CD4-positive, alpha-beta T cell treated with Interferon gamma for 1 hour (primary cell): ENCODE measurements around the gene AP5S1.
"Not testable (repeated sequence)": the region's sequence is repeated elsewhere in the genome, so short reads cannot be mapped to it uniquely, and the experiment has no call there.

Experiments used
- DNase-seq: peaks from one replicate; pipeline ENCODE4 v3.0.0-alpha.2; 2020

Gene AP5S1

DNA sequence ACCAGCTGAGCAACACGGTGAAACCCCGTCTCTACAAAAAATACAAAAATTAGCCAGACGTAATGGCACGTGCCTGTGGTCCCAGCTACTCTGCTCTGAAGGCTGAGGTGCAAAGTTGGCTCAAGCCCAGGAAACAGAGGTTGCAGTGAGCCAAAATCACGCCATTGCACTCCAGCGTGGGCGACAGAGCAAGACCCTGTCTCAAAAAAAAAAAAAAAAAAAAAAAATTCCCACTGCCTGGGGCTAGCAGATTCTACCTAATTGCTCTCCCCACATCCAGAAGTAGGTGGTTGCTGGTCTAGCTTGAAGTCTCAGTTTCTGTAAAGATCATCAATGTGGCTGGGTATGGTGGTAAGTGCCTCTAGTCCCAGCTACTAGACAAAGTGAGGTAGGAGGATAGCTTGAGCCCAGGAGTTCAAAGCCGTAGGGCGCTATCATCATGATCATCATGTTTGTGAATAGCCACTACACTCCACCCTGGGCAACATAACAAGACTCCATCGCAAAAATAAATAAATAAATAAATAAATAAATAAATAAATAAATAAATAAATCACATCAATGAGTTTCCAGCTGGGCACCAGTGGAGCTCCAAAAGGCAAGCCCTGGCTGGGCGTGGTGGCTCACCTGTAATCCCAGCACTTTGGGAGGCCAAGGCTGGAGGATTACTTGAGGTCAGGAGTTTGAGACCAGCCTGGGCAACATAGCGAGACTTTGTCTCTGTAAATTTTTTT lies 6.3 kb upstream of the AP5S1 start:
- DNase-seq, result no peak

DNA sequence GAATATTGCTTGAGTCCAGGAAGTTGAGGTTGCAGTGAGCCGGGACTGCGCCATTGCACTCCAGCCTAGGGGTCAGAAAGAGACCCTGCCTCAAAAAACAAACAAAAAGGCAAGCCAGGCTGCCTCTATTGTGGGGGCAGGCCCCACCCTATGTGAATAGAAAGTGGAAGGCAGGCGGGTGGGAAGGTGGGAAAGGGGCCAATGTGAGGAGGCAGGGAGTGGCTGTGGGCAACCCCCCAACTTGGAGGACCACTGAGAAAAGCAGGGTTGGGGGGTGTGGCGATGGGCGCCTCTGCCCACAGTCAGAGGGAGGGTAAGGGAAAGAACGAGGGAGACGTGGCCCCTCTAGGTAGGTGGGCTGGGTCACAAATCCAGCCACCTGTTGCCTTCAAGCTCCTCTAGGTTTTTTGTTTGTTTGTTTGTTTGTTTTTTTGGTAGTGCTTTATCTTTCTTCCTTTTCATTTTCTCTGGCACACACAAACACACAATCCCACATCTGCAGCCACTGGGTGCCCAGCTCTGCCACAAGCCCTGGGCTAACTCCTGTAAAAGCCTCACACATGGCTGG lies 5.3 kb upstream of the AP5S1 start:
- no peak for DNase-seq

DNA sequence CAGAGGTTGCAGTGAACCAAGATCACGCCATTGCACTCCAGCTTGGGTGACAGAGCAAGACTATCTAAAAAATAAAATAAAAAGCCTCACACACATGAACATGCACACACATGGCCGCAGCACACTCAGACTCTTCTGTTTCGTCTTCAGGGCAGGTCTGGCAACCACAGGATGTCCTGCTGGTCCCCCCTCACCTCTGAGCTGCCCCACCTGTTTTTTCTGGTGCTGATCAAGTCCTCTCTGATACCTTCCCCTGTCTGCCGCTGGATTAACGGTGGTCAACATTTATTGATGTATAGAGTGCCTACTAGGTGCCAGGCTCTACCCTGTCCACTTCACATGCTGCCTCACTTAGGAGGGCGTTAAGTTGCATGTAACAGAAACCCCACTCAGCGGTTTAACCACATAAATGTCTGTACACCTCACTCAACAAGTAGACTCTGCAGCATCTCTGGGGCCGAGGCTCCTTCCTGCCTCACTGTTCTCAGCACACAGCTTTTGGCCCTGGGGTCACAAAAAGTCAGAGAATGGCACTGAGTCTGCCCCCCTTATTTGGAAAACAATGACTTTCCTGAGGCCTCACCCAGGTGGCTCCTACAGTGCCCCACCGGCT lies 4.5 kb upstream of the AP5S1 start:
- no peak for DNase-seq

DNA sequence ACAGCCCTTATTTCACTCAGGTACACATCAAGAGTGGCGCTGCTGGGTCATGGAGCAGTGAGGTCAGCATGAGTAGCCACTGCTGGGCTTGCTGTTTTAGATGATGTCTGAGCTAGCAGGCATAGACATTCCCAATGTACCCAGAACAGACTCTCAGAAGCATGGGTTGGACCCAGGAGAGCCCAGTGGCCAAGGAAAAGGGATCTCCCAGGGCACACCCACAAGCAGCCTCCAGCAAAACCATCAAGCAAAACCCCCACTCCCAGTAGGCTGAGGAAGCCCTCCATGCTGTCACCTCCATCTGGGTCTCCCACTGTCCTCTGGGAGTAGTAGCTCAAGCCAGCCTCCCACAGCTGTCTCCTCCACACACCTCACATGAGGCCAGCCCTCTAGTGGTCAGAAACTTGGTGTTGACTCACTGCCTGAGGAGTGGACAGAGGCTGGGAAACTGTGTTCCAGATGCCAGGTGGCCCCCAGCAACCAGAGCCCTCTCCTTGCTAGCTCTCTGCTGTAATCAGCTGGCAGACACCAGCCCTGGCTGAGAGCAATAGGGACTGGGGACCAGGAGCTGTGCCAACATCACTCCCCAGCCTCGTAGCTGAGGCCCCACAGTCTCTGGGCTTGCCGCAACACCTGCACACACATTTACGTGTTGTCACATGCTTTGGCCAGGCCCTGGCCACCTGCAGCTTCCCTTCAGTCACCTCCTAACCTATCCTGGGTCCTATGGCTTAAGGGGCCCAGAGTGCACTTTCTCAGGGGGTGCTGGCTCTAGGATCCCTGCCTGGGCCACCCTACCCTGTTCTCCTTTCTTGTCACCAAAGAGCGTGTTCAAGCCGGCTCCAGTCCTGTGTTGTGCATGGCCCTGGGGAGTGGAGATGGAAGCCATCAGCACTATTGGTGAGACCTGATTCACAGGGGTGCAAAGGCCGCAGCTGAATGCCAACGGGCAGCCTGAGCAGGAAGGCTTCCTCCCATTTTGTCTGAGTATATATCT lies 1.9 kb upstream of the AP5S1 start:
- peak; percentile 35 for DNase-seq

DNA sequence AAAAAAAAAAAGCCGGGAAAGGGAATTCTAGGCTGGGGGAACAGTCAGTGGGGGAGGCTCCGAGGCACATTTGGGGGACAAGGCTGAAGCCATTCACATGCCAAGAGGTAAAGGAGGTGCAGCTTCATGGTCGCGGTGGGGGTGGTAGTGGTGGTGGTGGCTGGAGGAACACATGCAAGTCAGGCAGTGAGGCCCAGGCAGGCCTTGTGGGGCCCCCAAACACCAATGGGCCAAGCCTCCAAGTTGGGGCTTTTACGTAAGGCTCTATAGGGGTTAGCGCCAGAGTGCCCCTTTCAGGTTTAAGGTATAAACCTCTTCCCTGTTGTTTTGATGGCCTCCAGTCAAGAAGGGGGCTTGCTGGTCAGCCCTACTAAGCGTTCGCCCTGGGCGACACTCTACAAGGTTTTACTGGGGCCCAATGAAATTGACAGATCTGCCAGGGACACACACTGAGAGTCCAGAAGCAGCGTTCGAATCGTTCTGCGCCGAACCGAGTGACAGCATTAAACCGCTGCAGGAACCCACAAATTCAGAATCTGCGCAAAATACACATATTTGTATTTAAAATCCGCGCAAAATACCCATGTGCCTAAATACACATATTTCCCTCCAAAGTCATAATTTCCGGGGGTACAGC lies 818 bp upstream of the AP5S1 start:
- no peak for DNase-seq

DNA sequence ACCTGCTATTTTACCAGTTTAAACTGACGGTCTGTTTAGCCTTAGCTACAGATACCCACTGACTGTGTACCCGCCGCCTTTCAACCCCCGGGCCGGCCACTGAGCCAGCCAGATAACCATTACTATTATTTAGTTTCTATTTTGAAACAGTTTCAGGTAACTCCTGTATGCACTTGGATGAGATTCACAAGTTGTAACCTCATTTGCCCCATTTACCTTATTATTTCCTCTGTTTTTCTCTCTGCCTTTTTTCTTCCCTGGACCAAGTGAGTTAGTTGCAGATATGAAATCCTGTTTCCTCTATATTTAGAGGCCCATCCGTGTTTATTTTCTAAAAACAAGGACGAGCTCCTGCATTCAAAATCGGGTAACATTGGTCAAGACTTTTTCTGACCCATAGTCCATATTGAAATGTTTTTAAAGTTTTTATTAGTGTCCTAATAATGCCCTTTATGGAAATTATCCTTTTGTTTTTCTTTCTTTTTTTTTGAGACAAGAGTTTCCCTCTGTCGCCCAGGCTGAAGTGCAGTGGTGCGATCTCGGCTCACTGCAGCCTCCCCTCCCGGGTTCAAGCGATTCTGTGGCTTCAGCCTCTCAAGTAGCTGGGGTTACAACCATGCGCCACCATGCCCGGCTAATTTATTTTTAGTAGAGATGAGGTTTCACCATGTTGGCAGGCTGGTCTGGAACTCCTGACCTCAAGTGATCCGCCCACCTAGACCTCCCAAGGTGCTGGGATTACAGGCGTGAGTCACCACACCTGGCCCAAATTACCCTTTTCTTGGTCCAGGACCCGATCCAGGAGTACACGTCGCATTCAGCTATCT lies 767 bp downstream of the AP5S1 start:
- no peak for DNase-seq

DNA sequence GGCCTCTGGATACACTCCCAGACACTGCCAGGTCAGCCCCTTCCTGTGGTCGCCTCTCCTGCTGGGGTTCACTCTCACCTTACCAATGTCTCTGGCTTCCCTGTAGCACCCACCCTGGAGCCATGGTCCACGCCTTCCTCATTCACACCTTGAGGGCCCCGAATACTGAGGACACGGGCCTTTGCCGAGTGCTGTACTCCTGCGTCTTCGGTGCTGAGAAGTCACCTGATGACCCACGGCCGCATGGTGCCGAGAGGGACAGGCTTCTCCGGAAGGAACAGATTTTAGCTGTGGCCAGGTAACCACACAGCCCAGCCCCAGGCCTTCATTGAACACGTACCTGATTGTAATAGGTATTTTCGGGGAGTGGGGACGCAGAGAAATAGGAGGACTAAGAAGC lies 1.6 kb downstream of the AP5S1 start:
- DNase-seq, result no peak

DNA sequence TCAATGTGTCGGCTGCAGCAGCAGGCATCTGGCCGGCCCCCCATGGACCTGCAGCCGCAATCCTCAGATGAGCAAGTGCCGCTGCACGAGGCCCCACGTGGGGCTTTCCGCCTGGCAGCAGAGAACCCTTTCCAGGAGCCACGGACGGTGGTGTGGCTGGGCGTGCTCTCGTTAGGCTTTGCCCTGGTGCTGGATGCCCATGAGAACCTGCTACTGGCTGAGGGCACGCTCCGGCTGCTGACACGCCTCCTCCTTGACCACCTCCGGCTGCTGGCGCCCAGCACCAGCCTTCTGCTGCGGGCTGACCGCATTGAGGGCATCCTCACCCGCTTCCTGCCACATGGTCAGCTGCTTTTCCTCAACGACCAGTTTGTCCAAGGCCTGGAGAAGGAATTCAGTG lies 3.5 kb downstream of the AP5S1 start:
- DNase-seq, result no peak

DNA sequence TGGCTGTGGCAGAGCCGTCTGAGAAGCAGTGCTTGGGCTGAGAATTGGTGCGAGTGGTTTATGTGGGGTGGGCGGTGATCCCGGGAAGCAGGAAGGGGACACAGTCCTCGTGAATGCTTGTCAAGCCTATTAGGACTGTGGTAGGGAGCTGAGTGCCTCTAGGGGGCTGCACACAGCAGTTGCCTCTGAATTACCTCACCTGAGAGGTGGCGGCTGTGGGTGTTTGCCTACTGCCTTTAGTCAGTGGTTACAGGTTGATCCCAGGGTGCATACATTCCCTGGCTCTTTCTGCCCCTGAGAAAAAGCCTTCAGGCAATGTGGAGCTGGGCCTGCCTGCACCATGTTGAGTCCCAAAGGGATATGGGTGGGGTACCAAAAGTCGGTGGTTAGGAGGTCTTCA lies 5.2 kb downstream of the AP5S1 start:
- DNase-seq, result no peak

DNA sequence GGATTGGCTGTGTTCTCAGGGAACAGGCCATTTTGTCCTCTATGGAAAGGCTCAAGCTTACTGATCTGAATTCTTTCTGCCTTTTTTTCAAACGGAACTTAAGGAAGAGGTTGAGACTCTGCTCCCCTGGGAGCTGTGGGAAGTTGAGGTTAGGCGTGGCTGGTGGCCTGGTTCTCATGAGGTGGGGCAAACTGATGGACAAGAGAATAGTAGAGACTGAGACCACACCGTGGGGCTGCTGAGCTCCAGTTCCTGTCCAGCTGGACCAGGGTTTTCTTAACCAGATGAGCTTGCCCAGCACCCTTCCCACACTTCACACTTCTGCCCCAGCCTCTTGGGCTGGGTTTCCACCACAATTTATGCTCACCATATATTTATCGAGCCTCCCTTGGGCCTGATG lies 6.1 kb downstream of the AP5S1 start:
- no peak for DNase-seq

DNA sequence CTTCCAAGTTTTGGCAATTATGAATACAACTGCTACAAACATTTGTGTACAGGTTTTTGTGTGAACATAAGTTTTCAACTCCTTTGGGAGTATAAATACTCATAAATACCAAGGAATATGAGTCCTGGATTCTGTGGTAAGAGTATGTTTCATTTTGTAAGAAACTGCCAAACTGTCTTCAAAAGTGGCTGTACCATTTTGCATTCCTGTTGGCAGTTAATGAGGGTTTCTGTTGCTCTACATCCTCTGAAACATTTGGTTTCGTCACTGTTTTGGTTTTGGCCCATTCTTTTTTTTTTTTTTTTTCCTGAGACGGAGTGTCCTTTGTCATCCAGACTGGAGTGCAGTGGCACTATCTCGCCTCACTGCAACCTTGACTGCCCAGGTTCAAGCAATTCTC lies 8.5 kb downstream of the AP5S1 start:
- no peak for DNase-seq

DNA sequence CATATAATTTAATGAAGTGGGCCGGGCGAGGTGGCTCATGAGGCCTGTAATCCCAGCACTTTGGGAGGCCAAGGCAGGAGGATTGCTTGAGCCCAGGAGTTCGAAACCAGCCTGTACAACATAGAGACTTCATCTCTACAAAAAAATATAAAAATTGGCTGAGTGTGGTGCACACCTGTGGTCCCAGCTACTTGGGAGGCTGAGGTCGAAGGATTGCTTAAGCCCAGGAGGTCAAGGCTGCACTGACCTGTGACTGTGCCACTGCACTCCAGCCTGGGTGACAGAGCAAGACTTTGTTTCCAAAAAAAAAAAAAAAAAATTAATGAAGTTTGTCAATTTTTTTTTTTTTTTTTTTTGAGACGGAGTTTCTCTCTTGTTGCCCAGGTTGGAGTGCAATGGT lies 9.5 kb downstream of the AP5S1 start:
- not testable (repeated sequence) for DNase-seq

DNA sequence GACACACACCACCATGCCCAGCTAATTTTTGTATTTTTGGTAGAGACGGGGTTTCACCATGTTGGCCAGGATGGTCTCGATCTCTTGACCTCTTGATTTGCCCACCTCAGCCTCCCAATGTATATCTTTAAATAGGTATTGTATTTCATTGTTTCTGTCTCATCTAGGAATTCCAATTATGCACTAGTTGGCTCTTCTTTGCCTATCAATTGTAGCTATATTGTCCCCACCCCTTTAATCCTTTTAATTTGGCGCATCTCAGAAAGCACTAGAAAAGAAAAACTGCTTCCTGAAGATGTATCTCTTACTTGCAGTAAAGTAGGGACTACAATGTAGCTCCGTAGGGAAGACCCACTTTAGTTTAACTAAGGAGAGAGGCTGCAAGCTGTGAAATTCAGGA lies 15.8 kb downstream of the AP5S1 start:
- no peak for DNase-seq

DNA sequence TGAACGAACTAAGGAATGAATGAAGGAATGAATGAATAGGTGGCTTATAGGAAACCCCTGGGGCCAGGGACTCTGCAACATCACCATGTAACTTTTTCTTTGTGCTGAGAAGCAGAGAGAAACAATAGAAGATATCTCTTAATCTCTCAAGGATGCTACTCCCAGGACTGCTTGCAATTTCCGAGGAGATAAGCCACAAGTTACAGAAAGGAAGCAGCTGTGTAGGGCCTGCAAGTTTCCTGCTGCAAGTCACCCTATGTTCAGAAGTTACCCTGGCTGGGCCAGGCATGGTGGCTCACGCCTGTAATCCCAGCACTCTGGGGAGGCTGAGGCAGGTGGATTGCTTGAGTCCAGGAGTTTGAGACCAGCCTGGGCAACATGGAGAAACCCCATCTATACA lies 19.0 kb downstream of the AP5S1 start:
- DNase-seq, result no peak

DNA sequence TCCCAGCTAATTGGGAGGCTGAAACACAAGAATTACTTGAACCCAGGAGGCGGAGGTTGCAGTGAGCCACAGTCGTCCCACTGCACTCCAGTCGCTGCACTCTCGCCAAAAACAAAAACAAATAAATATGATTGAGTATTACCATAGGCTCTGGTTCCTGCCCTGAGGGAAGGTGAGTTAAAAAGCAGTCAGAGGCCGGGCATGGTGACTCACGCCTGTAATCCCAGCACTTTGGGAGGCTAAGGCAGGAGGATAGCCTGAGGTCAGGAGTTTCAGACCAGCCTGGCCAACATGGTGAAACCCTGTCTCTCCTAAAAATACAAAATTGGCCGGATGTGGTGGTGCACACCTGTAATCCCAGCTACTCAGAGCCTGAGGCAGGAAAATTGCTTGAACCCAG lies 19.9 kb downstream of the AP5S1 start:
- not testable (repeated sequence) for DNase-seq

DNA sequence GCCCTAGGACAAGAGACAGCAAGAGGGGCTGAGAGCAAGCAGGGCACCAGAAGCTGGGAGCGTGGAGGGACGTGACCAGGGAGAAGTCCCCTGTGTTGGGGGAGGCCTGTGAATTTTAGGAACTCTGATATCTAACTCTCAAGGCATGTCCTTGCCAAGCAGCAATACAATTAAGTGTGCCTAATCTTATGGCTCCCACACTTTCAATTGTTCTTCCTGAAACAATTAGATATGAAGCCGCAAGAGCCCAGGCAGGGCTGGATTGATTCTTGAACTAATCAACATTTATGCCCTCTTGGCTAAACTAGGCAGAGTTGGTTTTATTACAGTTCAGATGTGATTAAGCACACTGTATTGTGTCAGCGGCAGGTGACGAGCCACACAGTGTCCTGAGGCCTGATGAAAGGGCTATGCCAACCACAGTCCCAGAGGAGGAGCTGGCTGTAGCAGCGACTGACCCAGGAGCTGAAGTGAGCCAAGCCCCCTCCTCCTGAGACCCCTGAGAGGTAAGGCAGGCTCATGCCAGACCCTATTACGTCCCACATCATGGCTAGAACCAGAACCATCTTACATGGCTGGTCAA lies 22.1 kb downstream of the AP5S1 start:
- DNase-seq, result no peak

DNA sequence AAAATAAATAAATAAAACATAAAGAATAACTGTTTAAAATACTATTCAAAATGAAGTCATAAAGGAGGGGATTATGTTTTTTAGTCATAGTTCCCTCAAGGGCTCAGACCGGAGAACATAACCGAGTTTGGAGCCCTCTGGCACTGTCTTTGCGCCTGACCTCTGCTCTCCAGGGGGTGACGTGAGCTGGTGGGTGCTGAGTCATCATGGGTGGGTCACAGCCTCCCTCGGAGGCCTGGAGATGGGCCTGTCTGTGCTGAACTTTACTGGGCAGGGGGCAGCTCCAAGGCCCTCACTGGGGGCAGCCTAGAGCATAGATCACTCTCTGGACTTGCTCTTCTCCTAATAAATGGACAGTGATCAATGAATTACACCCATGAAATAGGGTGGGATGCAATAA lies 23.1 kb downstream of the AP5S1 start:
- no peak for DNase-seq

DNA sequence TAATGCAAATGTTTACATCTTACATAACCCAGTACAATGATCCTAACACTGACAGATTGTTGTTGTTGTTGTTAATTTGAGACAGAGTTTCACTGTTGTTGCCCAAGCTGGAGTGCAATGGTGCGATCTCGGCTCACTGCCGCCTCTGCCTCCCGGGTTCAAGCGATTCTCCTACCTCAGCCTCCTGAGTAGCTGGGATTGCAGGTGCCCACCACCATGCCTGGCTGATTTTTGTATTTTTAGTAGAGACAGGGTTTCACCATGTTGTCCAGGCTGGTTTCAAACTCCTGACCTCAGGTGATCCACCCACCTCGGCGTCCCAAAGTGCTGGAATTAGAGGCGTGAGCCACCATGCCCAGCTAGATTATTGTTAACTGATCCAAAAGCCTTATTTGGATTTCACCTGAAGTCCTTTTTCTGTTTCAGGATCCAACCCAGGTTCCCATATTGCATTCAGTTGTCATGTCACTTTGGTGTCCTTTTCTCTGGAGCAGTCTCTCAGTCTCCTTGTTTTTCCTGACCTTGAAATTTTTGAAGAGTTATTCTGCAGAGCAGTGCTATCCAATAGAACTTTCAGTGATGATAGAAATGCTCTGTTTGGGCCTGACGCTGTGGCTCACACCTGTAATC lies 23.8 kb downstream of the AP5S1 start:
- DNase-seq, result not testable (repeated sequence)

DNA sequence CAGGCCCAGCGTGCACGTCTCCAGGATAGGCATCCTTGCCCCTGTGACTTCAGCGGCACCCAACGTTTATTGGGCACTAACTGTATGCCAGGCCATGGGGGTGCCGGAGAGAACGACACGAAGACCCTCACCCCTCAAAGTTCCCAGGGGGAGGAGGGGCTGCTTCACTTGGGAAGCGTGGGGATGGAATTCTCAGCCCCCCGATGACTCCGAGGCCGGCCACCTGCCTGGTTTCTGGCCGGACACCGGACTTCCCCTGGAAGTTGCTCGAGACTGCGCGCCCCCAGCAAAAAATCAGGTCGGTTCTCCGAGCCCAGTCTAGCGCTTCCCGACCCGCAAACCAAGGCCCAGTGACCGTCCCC lies 26.0 kb downstream of the AP5S1 start:
- no peak for DNase-seq

DNA sequence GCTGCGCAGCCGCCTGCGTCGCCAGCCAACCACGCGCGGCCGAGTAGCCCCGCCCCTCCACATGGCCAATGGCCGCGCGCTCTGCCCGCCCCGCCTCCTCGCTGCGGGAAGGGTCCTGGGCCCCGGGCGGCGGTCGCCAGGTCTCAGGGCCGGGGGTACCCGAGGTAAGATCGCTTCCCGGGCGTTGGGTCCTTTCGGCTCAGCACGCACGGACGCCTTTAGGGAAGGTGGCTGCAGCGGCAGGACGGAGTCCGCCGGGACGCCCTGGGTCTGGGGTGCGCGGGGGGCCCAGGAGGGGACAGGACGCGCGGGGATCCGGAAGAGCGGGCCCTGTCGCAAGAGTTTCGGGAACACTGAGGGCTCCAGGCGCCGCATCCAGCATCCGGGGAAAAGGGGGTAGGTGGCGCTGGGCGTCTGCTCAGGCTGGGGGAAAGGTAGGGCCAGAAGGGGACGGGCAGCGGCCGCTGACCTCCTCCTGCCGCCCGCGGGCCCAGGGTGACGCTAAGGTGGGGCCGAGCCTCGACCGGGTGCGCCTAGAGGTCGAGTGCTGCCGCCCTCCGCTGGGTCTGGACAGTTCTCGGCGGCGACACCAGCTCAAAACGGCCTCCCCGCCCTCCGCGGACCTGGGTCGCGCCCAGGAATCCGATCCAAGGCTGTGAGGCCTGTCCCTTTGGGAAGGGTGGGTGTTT lies 26.5 kb downstream of the AP5S1 start, which contains the start of gene MAVS:
TSS of gene MAVS (plus strand) at position 95 of the 689 bp plus-strand sequence. CDS start 7,791 bp downstream, outside the sequence.
- peak; percentile 82 for DNase-seq
